ENCODE data around the gene UNC5A. TPM values are rescaled to one million over a fixed set of nuclear protein-coding genes. Genes with fewer than 3 reads are reported as not detected.

The UNC5A gene
- total RNA-seq, 1 experiment from 2014 or later = 10.1 TPM

GRCh38 chr5:176835918-176836317 is 25.6 kb downstream of the UNC5A start:
- ChIA-PET CTCF (interaction anchor here (1.1 kb wide), 1 partner anchor 13 kb away, joined by 3 read pairs; no protein-coding TSS in a partner anchor), POLR2A (no interaction called here), RAD21 (ENCODE audit: low non-redundant PET in 1 of 2, low total read pairs in 2 of 2, uncharacterized antibody in 2 of 2, unreplicated experiment in 2 of 2) (no interaction called here)
- DNase-seq (ENCODE audit: low read depth, low spot score) (no peak), ATAC-seq (no peak)
- Histone ChIP-seq H3K4me2 (ENCODE audit: low read length) (no peak overlapping the region), H3K27ac (ENCODE audit: low read depth, low read length) (no peak overlapping the region), H4K20me1 (ENCODE audit: insufficient read depth) (no peaks in the 10 kb centered on the region), H3K27me3 (ENCODE audit: insufficient read depth, low read length) (no peaks in the 10 kb centered on the region), H3K9me2 (ENCODE audit: insufficient read depth) (no peaks in the 10 kb centered on the region), H3K9ac (ENCODE audit: low read length) (no peak overlapping the region), H3K79me2 (ENCODE audit: insufficient read depth, low read length) (no peaks in the 10 kb centered on the region), H3K4me1 (ENCODE audit: control insufficient read depth in 1 of 2, insufficient read depth in 2 of 2, low read length in 2 of 2) (no peaks in the 10 kb centered on the region), H2AFZ (ENCODE audit: low read depth, low read length, poor library complexity, severe bottlenecking) (no peak overlapping the region), H3K9me3 (ENCODE audit: control insufficient read depth in 1 of 2, insufficient read depth in 1 of 2, low read depth in 1 of 2, low read length in 2 of 2) (no peaks in the 10 kb centered on the region), H3K4me3 (replicated peaks in 1 of 2; ENCODE audit: low read depth in 1 of 2, low read length in 2 of 2) (no peak overlapping the region), H3K36me3 (ENCODE audit: control insufficient read depth in 1 of 2, insufficient read depth in 2 of 2, low read length in 2 of 2) (no peaks in the 10 kb centered on the region)
- no peak for TF ChIP-seq ELF1 (IDR thresholded peaks at IDR 0.05; ENCODE audit: borderline replicate concordance, low read depth)
- no peak for TF ChIP-seq TCF7L2 (IDR thresholded peaks at IDR 0.05; ENCODE audit: borderline replicate concordance, extremely low read depth, insufficient read depth, insufficient read length)
- no peak for TF ChIP-seq ZFX (IDR thresholded peaks at IDR 0.05)
- intact Hi-C loops (cut with micrococcal nuclease) = no loop called here
- BruUV-seq (replicated peaks) = no TSS peak

- H2AFZ ChIP-seq (ENCODE audit: low read depth, low read length, poor library complexity, severe bottlenecking) = no peak overlapping the region
- no peak overlapping the region for H3K4me2 ChIP-seq (ENCODE audit: low read length)
- H3K9me2 ChIP-seq (ENCODE audit: insufficient read depth) = no peaks in the 10 kb centered on the region
- no peaks in the 10 kb centered on the region for H4K20me1 ChIP-seq (ENCODE audit: insufficient read depth)
- DNase-seq (ENCODE audit: low read depth, low spot score) (no peak), ATAC-seq (peak; percentile 12; the same call in 1 of the 2 replicates)
- H3K27me3 ChIP-seq (ENCODE audit: insufficient read depth, low read length) = no peaks in the 10 kb centered on the region
- H3K27ac ChIP-seq (ENCODE audit: low read depth, low read length) = no peak overlapping the region
- H3K9ac ChIP-seq (ENCODE audit: low read length) = no peak overlapping the region
- no peak overlapping the region for H3K4me3 ChIP-seq (replicated peaks in 1 of 2; ENCODE audit: low read depth in 1 of 2, low read length in 2 of 2)
- no peaks in the 10 kb centered on the region for H3K4me1 ChIP-seq (ENCODE audit: control insufficient read depth in 1 of 2, insufficient read depth in 2 of 2, low read length in 2 of 2)
- POLR2A ChIA-PET = interaction anchor here (0.5 kb wide), 1 partner anchor 19 kb away, joined by 3 read pairs; no protein-coding TSS in a partner anchor
- intact Hi-C loops (cut with micrococcal nuclease) = no loop called here
- no peaks in the 10 kb centered on the region for H3K79me2 ChIP-seq (ENCODE audit: insufficient read depth, low read length)
- CTCF ChIA-PET = interaction anchor here (1.1 kb wide), 1 partner anchor 14 kb away, joined by 3 read pairs; no protein-coding TSS in a partner anchor
- no TSS peak for BruUV-seq (replicated peaks)
- RAD21 ChIA-PET (ENCODE audit: low non-redundant PET in 1 of 2, low total read pairs in 2 of 2, uncharacterized antibody in 2 of 2, unreplicated experiment in 2 of 2) = no interaction called here
- no peaks in the 10 kb centered on the region for H3K36me3 ChIP-seq (ENCODE audit: control insufficient read depth in 1 of 2, insufficient read depth in 2 of 2, low read length in 2 of 2)
- H3K9me3 ChIP-seq (ENCODE audit: control insufficient read depth in 1 of 2, insufficient read depth in 1 of 2, low read depth in 1 of 2, low read length in 2 of 2) = no peaks in the 10 kb centered on the region
- TF ChIP-seq CEBPB (IDR thresholded peaks at IDR 0.05; ENCODE audit: low read depth) (no peak), ATF3 (IDR thresholded peaks at IDR 0.05) (no peak), EZH2 (IDR thresholded peaks at IDR 0.05) (no peak), ZBTB33 (IDR thresholded peaks at IDR 0.05; ENCODE audit: extremely low read depth, insufficient replicate concordance, low read length) (no peak), TCF7L2 (IDR thresholded peaks at IDR 0.05; ENCODE audit: borderline replicate concordance, extremely low read depth, insufficient read depth, insufficient read length) (no peak), REST (IDR thresholded peaks at IDR 0.05; ENCODE audit: low read depth) (no peak), YY1 (IDR thresholded peaks at IDR 0.05; ENCODE audit: extremely low read depth, insufficient replicate concordance, low read depth, low read length) (no peak), ZNF274 (IDR thresholded peaks at IDR 0.05; ENCODE audit: low read depth, low read length) (no peak), CBX3 (IDR thresholded peaks at IDR 0.05; ENCODE audit: low read depth) (no peak), SP1 (IDR thresholded peaks at IDR 0.05; ENCODE audit: low read depth) (no peak), POLR2A (IDR thresholded peaks at IDR 0.05; ENCODE audit: borderline replicate concordance, extremely low read depth, insufficient read depth, insufficient read length) (no peak)
These were observed 26.7 kb downstream of the UNC5A start for GRCh38 chr5:176836811-176837706.
